H9 (cell line): ENCODE results near the gene MAP7D3. TPM values are rescaled to one million over a fixed set of nuclear protein-coding genes. Genes with fewer than 3 reads are reported as not detected.

Experiments used
- DNase-seq: peaks from one replicate; pipeline ENCODE4 v3.0.0-alpha.2; 2017
- H2AFZ ChIP-seq: one replicate; pipeline ENCODE4 v1.6.1; 2013; ENCODE audit warnings: mild to moderate bottlenecking, low read length, control low read depth, moderate library complexity
- H2AK5ac ChIP-seq: 2 replicates; pipeline ENCODE4 v1.6.1; 2013; ENCODE audit warnings: low read length, control low read depth, mixed read lengths; ENCODE audit not compliant: insufficient read length
- H2BK120ac ChIP-seq: one replicate; pipeline ENCODE4 v1.6.1; 2013; ENCODE audit warnings: low read depth, mild to moderate bottlenecking, low read length, control low read depth, inconsistent platforms; ENCODE audit not compliant: poor library complexity, severe bottlenecking
- H2BK12ac ChIP-seq: 2 replicates; pipeline ENCODE4 v1.6.1; 2013; ENCODE audit warnings: low read length, control low read depth, mixed read lengths, low read depth; ENCODE audit not compliant: insufficient read length
- H2BK15ac ChIP-seq: 2 replicates; pipeline ENCODE4 v1.6.1; 2013; ENCODE audit warnings: low read depth, low read length, control low read depth
- H2BK20ac ChIP-seq: one replicate; pipeline ENCODE4 v1.6.1; 2013; ENCODE audit warnings: low read depth, mild to moderate bottlenecking, low read length, control low read depth, inconsistent platforms; ENCODE audit not compliant: poor library complexity, severe bottlenecking
- H2BK5ac ChIP-seq: 2 replicates; pipeline ENCODE4 v1.6.1; 2013; ENCODE audit warnings: low read length, control low read depth, mixed read lengths; ENCODE audit not compliant: insufficient read length
- H3K14ac ChIP-seq: 2 replicates; pipeline ENCODE4 v1.6.1; 2013; ENCODE audit warnings: low read length, control low read depth; ENCODE audit not compliant: insufficient read depth
- H3K18ac ChIP-seq: 2 replicates; pipeline ENCODE4 v1.6.1; 2013; ENCODE audit warnings: low read depth, mild to moderate bottlenecking, mixed read lengths, low read length, control low read depth; ENCODE audit not compliant: insufficient read length
- H3K23ac ChIP-seq: 2 replicates; pipeline ENCODE4 v1.6.1; 2013; ENCODE audit warnings: low read length, control low read depth, mixed read lengths, low read depth; ENCODE audit not compliant: insufficient read length
- H3K23me2 ChIP-seq: 2 replicates; pipeline ENCODE4 v1.6.1; 2013; ENCODE audit warnings: low read depth, mild to moderate bottlenecking, mixed read lengths, low read length, control low read depth; ENCODE audit not compliant: insufficient read length, poor library complexity, severe bottlenecking
- H3K27ac ChIP-seq: 2 replicates; pipeline ENCODE4 v1.5.1; 2013; ENCODE audit warnings: low read length, control low read depth, mixed read lengths, low read depth; ENCODE audit not compliant: insufficient read length
- H3K27me3 ChIP-seq: 2 replicates; pipeline ENCODE4 v1.6.1; 2013; ENCODE audit warnings: low read length, control low read depth, inconsistent platforms; ENCODE audit not compliant: insufficient read depth
- H3K4ac ChIP-seq: 2 replicates; pipeline ENCODE4 v1.6.1; 2013; ENCODE audit warnings: low read depth, mild to moderate bottlenecking, control low read depth, inconsistent platforms, low read length, moderate library complexity
- H3K4me1 ChIP-seq: 2 replicates; pipeline ENCODE4 v1.6.1; 2013; ENCODE audit warnings: low read length, control low read depth, inconsistent platforms; ENCODE audit not compliant: insufficient read depth
- H3K4me2 ChIP-seq: 2 replicates; pipeline ENCODE4 v1.6.1; 2013; ENCODE audit warnings: low read length, control low read depth, mixed read lengths; ENCODE audit not compliant: insufficient read length, insufficient read depth
- H3K56ac ChIP-seq: 2 replicates; pipeline ENCODE4 v1.6.1; 2013; ENCODE audit warnings: low read depth, mild to moderate bottlenecking, mixed read lengths, low read length, control low read depth; ENCODE audit not compliant: insufficient read length
- H3K79me1 ChIP-seq: 2 replicates; pipeline ENCODE4 v1.6.1; 2013; ENCODE audit warnings: low read depth, mild to moderate bottlenecking, moderate library complexity, low read length, control low read depth, inconsistent platforms; ENCODE audit not compliant: insufficient read depth, poor library complexity, severe bottlenecking
- H3K79me2 ChIP-seq: 2 replicates; pipeline ENCODE4 v1.6.1; 2013; ENCODE audit warnings: low read length, control low read depth, inconsistent platforms; ENCODE audit not compliant: insufficient read depth
- H3K9ac ChIP-seq: 2 replicates; pipeline ENCODE4 v1.6.1; 2013; ENCODE audit warnings: low read length, control low read depth, mixed read lengths; ENCODE audit not compliant: insufficient read length; ENCODE audit errors: extremely low read depth
- H3K9me3 ChIP-seq: one replicate; pipeline ENCODE4 v1.6.1; 2013; ENCODE audit warnings: low read depth, low read length, inconsistent platforms; ENCODE audit not compliant: control insufficient read depth
- H3T11ph ChIP-seq: one replicate; pipeline ENCODE4 v1.6.1; 2013; ENCODE audit warnings: mild to moderate bottlenecking, low read length, control low read depth, inconsistent platforms
- H4K20me1 ChIP-seq: one replicate; pipeline ENCODE4 v1.6.1; 2013; ENCODE audit not compliant: control insufficient read depth, insufficient read length, insufficient read depth
- H4K5ac ChIP-seq: 2 replicates; pipeline ENCODE4 v1.6.1; 2013; ENCODE audit warnings: low read depth, mild to moderate bottlenecking, mixed read lengths, low read length, control low read depth; ENCODE audit not compliant: insufficient read length
- H4K8ac ChIP-seq: replicated peaks from 2 replicates; pipeline ENCODE4 v1.6.1; 2013; ENCODE audit warnings: low read length, control low read depth, mixed read lengths, low read depth; ENCODE audit not compliant: insufficient read length
- H4K91ac ChIP-seq: 2 replicates; pipeline ENCODE4 v1.6.1; 2013; ENCODE audit warnings: low read depth, mild to moderate bottlenecking, moderate library complexity, mixed read lengths, low read length, control low read depth; ENCODE audit not compliant: insufficient read length
- H3K27ac Mint-ChIP-seq, 3 experiments: 2 replicates in 2 of 3; 3 replicates in 1 of 3; pipeline ENCODE4 v1.8.0; 2020 to 2021; ENCODE audit warnings: mixed read lengths in 3 of 3, mild to moderate bottlenecking in 1 of 3, moderate library complexity in 1 of 3
- H3K27me3 Mint-ChIP-seq: 2 replicates; pipeline ENCODE4 v1.8.0; 2021; ENCODE audit warnings: low read depth, mild to moderate bottlenecking, moderate library complexity, mixed read lengths
- H3K36me3 Mint-ChIP-seq, 3 experiments: 2 replicates in 2 of 3; 3 replicates in 1 of 3; pipeline ENCODE4 v1.8.0; 2020 to 2021; ENCODE audit warnings: low read depth in 3 of 3, mixed read lengths in 3 of 3; ENCODE audit not compliant: insufficient read depth in 1 of 3
- H3K4me1 Mint-ChIP-seq, 2 experiments: 2 replicates each; pipeline ENCODE4 v1.8.0; 2020; ENCODE audit warnings: mixed read lengths in 2 of 2
- H3K4me3 Mint-ChIP-seq, 2 experiments: 2 replicates in 1 of 2; 3 replicates in 1 of 2; pipeline ENCODE4 v1.8.0; 2020 to 2021; ENCODE audit warnings: mild to moderate bottlenecking in 2 of 2, mixed read lengths in 2 of 2, moderate library complexity in 1 of 2
- H3K9me3 Mint-ChIP-seq, 2 experiments: 2 replicates in 1 of 2; 3 replicates in 1 of 2; pipeline ENCODE4 v1.8.0; 2020; ENCODE audit warnings: mild to moderate bottlenecking in 2 of 2, mixed read lengths in 2 of 2, moderate library complexity in 1 of 2
- WGBS: extraction: QIAGEN DNeasy Blood & Tissue Kit; methylation state at CpG from one replicate; pipeline ENCODE4 v1.1.7; 2013; ENCODE audit warnings: missing lambda C conversion rate, low lambda C conversion rate, mixed read lengths; ENCODE audit not compliant: insufficient read length; ENCODE audit errors: extremely low coverage; 5-methylcytosine and 5-hydroxymethylcytosine counted together
- total RNA-seq: library from RNA; stranded (reverse); gene quantifications from 2 replicates; pipeline ENCODE4 v1.2.1, GENCODE V29; 2021
- TF ChIP-seq, protein P1 (sequence below): fragments of 200-600 bp; sonication (generic); conservative IDR thresholded peaks from 3 replicates; pipeline ENCODE4 v1.8.0; 2021; ENCODE audit warnings: antibody characterized with exemption, mild to moderate bottlenecking

The MAP7D3 gene
- total RNA-seq, 1 experiment from 2014 or later, result 15.2 TPM

GRCh38 chrX:136210806-136211205, 40.4 kb downstream of the MAP7D3 start:
- WGBS, result no CpG with 5 or more reads among the region's 5 CpGs

More at GRCh38 chrX:136210806-136211205, 40.4 kb downstream of the MAP7D3 start:
- no peak overlapping the region for H2BK120ac ChIP-seq
- no peak overlapping the region for H3K4me2 ChIP-seq
- no peak overlapping the region for H4K91ac ChIP-seq
- H3K14ac ChIP-seq, result no peak overlapping the region
- no peaks in the 10 kb centered on the region for H3K27me3 ChIP-seq
- no peaks in the 10 kb centered on the region for H3K79me1 ChIP-seq
- no peaks in the 10 kb centered on the region for H3K79me2 ChIP-seq
- H3K36me3 Mint-ChIP-seq, result peaks cover 22 to 35% (median 28%) of the 10 kb centered on the region in 3 experiments
- H4K8ac ChIP-seq, result no peak overlapping the region
- H3K27ac ChIP-seq, result no peak overlapping the region
- no peak for DNase-seq
- no peaks in the 10 kb centered on the region for H3K4me1 ChIP-seq
- no peak overlapping the region for H3K27ac Mint-ChIP-seq
- H3K9ac ChIP-seq, result no peak overlapping the region
- no peak overlapping the region for H2BK20ac ChIP-seq
- H2BK12ac ChIP-seq, result no peak overlapping the region
- H3K9me3 ChIP-seq, result peaks cover 85% of the 10 kb centered on the region
- H3K4me1 Mint-ChIP-seq, result peaks cover 4 to 16% of the 10 kb centered on the region in 2 experiments
- H3K4ac ChIP-seq, result no peak overlapping the region
- no peak overlapping the region for H4K5ac ChIP-seq
- H3T11ph ChIP-seq, result no peak overlapping the region
- no peaks in the 10 kb centered on the region for H3K23me2 ChIP-seq
- TF ChIP-seq, protein P1, sequence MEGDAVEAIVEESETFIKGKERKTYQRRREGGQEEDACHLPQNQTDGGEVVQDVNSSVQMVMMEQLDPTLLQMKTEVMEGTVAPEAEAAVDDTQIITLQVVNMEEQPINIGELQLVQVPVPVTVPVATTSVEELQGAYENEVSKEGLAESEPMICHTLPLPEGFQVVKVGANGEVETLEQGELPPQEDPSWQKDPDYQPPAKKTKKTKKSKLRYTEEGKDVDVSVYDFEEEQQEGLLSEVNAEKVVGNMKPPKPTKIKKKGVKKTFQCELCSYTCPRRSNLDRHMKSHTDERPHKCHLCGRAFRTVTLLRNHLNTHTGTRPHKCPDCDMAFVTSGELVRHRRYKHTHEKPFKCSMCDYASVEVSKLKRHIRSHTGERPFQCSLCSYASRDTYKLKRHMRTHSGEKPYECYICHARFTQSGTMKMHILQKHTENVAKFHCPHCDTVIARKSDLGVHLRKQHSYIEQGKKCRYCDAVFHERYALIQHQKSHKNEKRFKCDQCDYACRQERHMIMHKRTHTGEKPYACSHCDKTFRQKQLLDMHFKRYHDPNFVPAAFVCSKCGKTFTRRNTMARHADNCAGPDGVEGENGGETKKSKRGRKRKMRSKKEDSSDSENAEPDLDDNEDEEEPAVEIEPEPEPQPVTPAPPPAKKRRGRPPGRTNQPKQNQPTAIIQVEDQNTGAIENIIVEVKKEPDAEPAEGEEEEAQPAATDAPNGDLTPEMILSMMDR, result no peak
- no peak overlapping the region for H2AK5ac ChIP-seq
- no peaks in the 10 kb centered on the region for H4K20me1 ChIP-seq
- no peak overlapping the region for H3K4me3 Mint-ChIP-seq
- no peak overlapping the region for H3K23ac ChIP-seq
- H3K56ac ChIP-seq, result no peak overlapping the region
- no peak overlapping the region for H2BK5ac ChIP-seq
- H3K18ac ChIP-seq, result no peak overlapping the region
- H2BK15ac ChIP-seq, result no peak overlapping the region
- peaks cover 1% of the 10 kb centered on the region; the same call in 1 of the 2 replicates for H3K27me3 Mint-ChIP-seq
- H2AFZ ChIP-seq, result no peak overlapping the region
- H3K9me3 Mint-ChIP-seq, result peaks cover 59 to 71% of the 10 kb centered on the region in 2 experiments
